DMS 273 (cell line): ENCODE results near the gene OAS1.
"Not testable (repeated sequence)": the region's sequence is repeated elsewhere in the genome, so short reads cannot be mapped to it uniquely, and the experiment has no call there.

Experiments
- DNase-seq: peaks from one replicate; lab custom pipeline; 2025; ENCODE audit not compliant: unreplicated experiment; lab: John Stamatoyannopoulos, UW

OAS1 gene

GRCh38 chr12:112933129-112933505 lies 26.4 kb downstream of the OAS1 start:
- no peak for DNase-seq

- DNase-seq: no peak
Observed at GRCh38 chr12:112936264-112936663, 29.5 kb downstream of the OAS1 start.

- DNase-seq: no peak
Observed at GRCh38 chr12:112936927-112937326, 30.2 kb downstream of the OAS1 start.

- DNase-seq: peak; percentile 64
Observed at GRCh38 chr12:112937741-112938719, 31.3 kb downstream of the OAS1 start, which contains the start of gene OAS3. TSS of gene OAS3 (plus strand) at chr12:112938474. CDS start at chr12:112938531, 57 bp downstream.

- DNase-seq: no peak
Observed at GRCh38 chr12:112938751-112939150, 32.0 kb downstream of the OAS1 start.

GRCh38 chr12:112939761-112940381 lies 33.1 kb downstream of the OAS1 start:
- no peak for DNase-seq

- DNase-seq: no peak
Observed at GRCh38 chr12:112941528-112942335, 35.0 kb downstream of the OAS1 start.

GRCh38 chr12:112942572-112942971 lies 35.8 kb downstream of the OAS1 start:
- DNase-seq: no peak

GRCh38 chr12:112944024-112944690 lies 37.4 kb downstream of the OAS1 start:
- no peak for DNase-seq

- DNase-seq: no peak
Observed at GRCh38 chr12:112945515-112945914, 38.8 kb downstream of the OAS1 start.

- no peak for DNase-seq
Observed at GRCh38 chr12:112946236-112947000, 39.7 kb downstream of the OAS1 start.

- DNase-seq: no peak
Observed at GRCh38 chr12:112947314-112947713, 40.6 kb downstream of the OAS1 start.

- DNase-seq: no peak
Observed at GRCh38 chr12:112947761-112948160, 41.0 kb downstream of the OAS1 start.

GRCh38 chr12:112948806-112949205 lies 42.0 kb downstream of the OAS1 start:
- no peak for DNase-seq

- no peak for DNase-seq
Observed at GRCh38 chr12:112950701-112951100, 43.9 kb downstream of the OAS1 start.

- DNase-seq: not testable (repeated sequence)
Observed at GRCh38 chr12:112957125-112957524, 50.4 kb downstream of the OAS1 start.

GRCh38 chr12:112961074-112961473 lies 54.3 kb downstream of the OAS1 start:
- DNase-seq: no peak

GRCh38 chr12:112961536-112961935 lies 54.8 kb downstream of the OAS1 start:
- no peak for DNase-seq

GRCh38 chr12:112962561-112962960 lies 55.8 kb downstream of the OAS1 start:
- DNase-seq: no peak

- no peak for DNase-seq
Observed at GRCh38 chr12:112963227-112963861, 56.6 kb downstream of the OAS1 start.
